GM23338 (cell line): Measurements from ENCODE around the gene AKR7A3. TPM values are rescaled to one million over a fixed set of nuclear protein-coding genes. Genes with fewer than 3 reads are reported as not detected.

Source experiments
- ATAC-seq: fragments of 200-7000 bp; cut with Tn5 transposase; 3 replicates; pipeline ENCODE4 v1.9.1; 2020
- DNase-seq: peaks from one replicate; pipeline ENCODE4 v3.0.0-alpha.2; 2015; ENCODE audit warnings: low spot score
- H2AFZ ChIP-seq: fragments of 200-600 bp; sonication (generic); 2 replicates; pipeline ENCODE4 v1.8.0; 2016; ENCODE audit warnings: antibody characterized with exemption, mild to moderate bottlenecking, moderate library complexity
- H3F3A ChIP-seq: fragments of 200-600 bp; sonication (generic); replicated peaks from 2 replicates; pipeline ENCODE4 v1.8.0; 2017; ENCODE audit warnings: antibody characterized with exemption, mixed run types, low read depth
- H3K27ac ChIP-seq: fragments of 200-600 bp; sonication (generic); 2 replicates; pipeline ENCODE4 v1.6.1; 2016; ENCODE audit warnings: low read depth
- H3K27me3 ChIP-seq: fragments of 200-600 bp; sonication (generic); 2 replicates; pipeline ENCODE4 v1.8.0; 2016; ENCODE audit warnings: mild to moderate bottlenecking, mixed run types, moderate library complexity; ENCODE audit not compliant: insufficient read depth
- H3K36me3 ChIP-seq: fragments of 200-600 bp; sonication (generic); 2 replicates; pipeline ENCODE4 v1.8.0; 2016; ENCODE audit warnings: mild to moderate bottlenecking; ENCODE audit not compliant: insufficient read depth
- H3K4me1 ChIP-seq: fragments of 200-600 bp; sonication (generic); 2 replicates; pipeline ENCODE4 v1.8.0; 2016; ENCODE audit warnings: mild to moderate bottlenecking, moderate library complexity; ENCODE audit not compliant: insufficient read depth
- H3K4me2 ChIP-seq: fragments of 200-600 bp; sonication (generic); 2 replicates; pipeline ENCODE4 v1.7.1; 2017; ENCODE audit warnings: mixed run types
- H3K4me3 ChIP-seq: fragments of 200-600 bp; sonication (generic); 2 replicates; pipeline ENCODE4 v1.6.1; 2016; ENCODE audit warnings: mixed run types
- H3K79me2 ChIP-seq: fragments of 200-600 bp; sonication (generic); replicated peaks from 2 replicates; pipeline ENCODE4 v1.8.0; 2017; ENCODE audit warnings: mild to moderate bottlenecking; ENCODE audit not compliant: insufficient read depth
- H3K9me2 ChIP-seq: fragments of 200-600 bp; sonication (generic); 2 replicates; pipeline ENCODE4 v1.8.0; 2017; ENCODE audit not compliant: insufficient read depth
- H4K20me1 ChIP-seq: fragments of 200-600 bp; sonication (generic); replicated peaks from 2 replicates; pipeline ENCODE4 v1.8.0; 2017; ENCODE audit warnings: mild to moderate bottlenecking; ENCODE audit not compliant: insufficient read depth
- H3K27ac Mint-ChIP-seq: 2 replicates; pipeline ENCODE4 v1.8.0; 2020; ENCODE audit warnings: inconsistent platforms, mild to moderate bottlenecking, moderate library complexity, mixed read lengths
- H3K27me3 Mint-ChIP-seq: 3 replicates; pipeline ENCODE4 v1.8.0; 2022; ENCODE audit warnings: low read depth, mild to moderate bottlenecking, moderate library complexity, mixed read lengths, inconsistent platforms; ENCODE audit not compliant: insufficient read depth, poor library complexity
- H3K36me3 Mint-ChIP-seq: 3 replicates; pipeline ENCODE4 v1.8.0; 2021; ENCODE audit warnings: low read depth, mild to moderate bottlenecking, inconsistent platforms, moderate library complexity, mixed read lengths
- H3K4me1 Mint-ChIP-seq: 3 replicates; pipeline ENCODE4 v1.8.0; 2020; ENCODE audit warnings: mild to moderate bottlenecking, inconsistent platforms, mixed read lengths
- H3K4me3 Mint-ChIP-seq: 3 replicates; pipeline ENCODE4 v1.8.0; 2021; ENCODE audit warnings: moderate library complexity, mild to moderate bottlenecking, inconsistent platforms, mixed read lengths
- H3K9me3 Mint-ChIP-seq: 3 replicates; pipeline ENCODE4 v1.8.0; 2020; ENCODE audit warnings: moderate library complexity, mild to moderate bottlenecking, inconsistent platforms, mixed read lengths
- CREB1 ChIP-seq: fragments of 250-450 bp; sonication (Bioruptor Pico); IDR thresholded peaks from 2 replicates; pipeline ENCODE4 v1.5.0; 2020; ENCODE audit warnings: low read depth, mild to moderate bottlenecking, moderate library complexity
- CTCF ChIP-seq, 2 experiments: fragments of 200-600 bp in 1 of 2; sonication (generic) in 1 of 2; conservative IDR thresholded peaks; 2 replicates each; pipeline versions ENCODE4 v1.5.1 to v1.6.1; 2016 to 2017; ENCODE audit warnings: antibody characterized with exemption in 2 of 2, low read depth in 2 of 2, mild to moderate bottlenecking in 2 of 2, moderate library complexity in 1 of 2
- JUNB ChIP-seq: IDR thresholded peaks from one replicate; pipeline ENCODE4 v1.6.1; 2016; ENCODE audit warnings: antibody characterized with exemption; ENCODE audit not compliant: unreplicated experiment
- ZNF114 ChIP-seq: fragments of 250-450 bp; sonication (Bioruptor Pico); IDR thresholded peaks from 2 replicates; pipeline ENCODE4 v1.5.0; 2020; ENCODE audit warnings: mild to moderate bottlenecking, moderate library complexity
- ZNF331 ChIP-seq: fragments of 250-450 bp; sonication (Bioruptor Pico); IDR thresholded peaks from 2 replicates; pipeline ENCODE4 v1.5.0; 2020; ENCODE audit warnings: low read depth, mild to moderate bottlenecking, moderate library complexity
- ZNF462 ChIP-seq: fragments of 250-450 bp; sonication (Bioruptor Pico); IDR thresholded peaks from 2 replicates; pipeline ENCODE4 v1.5.0; 2020; ENCODE audit warnings: mild to moderate bottlenecking, moderate library complexity
- polyA plus RNA-seq: library from polyadenylated mRNA; unstranded; fragments of >200 nt; fragmentation: Nextera tagmentation; extraction: Ambion mirVana; gene quantifications from 2 replicates; pipeline ENCODE4 v1.2.1, GENCODE V29; 2016
- total RNA-seq: library from RNA; depleted of rRNA; stranded (reverse); fragments of >200 nt; shearing (Covaris generic); gene quantifications from 2 replicates; pipeline ENCODE4 v1.2.3, GENCODE V29; 2014

Gene AKR7A3
- total and polyA plus RNA-seq, 2 experiments from 2014 or later = 0.14 to 0.86 TPM

GRCh38 chr1:19322481-19322880, 33.9 kb upstream of the AKR7A3 start (continued):
- TF ChIP-seq CTCF (conservative IDR thresholded peaks at IDR 0.05; ENCODE audit: low read depth in 2 of 2) (no peak), ZNF331 (no peak), CREB1 (CRISPR knock-in tag) (no peak)

- Mint-ChIP-seq H3K4me3 (no peak overlapping the region), H3K27me3 (peaks cover 5% of the 10 kb centered on the region), H3K9me3 (no peaks in the 10 kb centered on the region), H3K36me3 (peaks cover 22% of the 10 kb centered on the region), H3K4me1 (peaks cover 7% of the 10 kb centered on the region; the same call in 2 of the 3 replicates), H3K27ac (no peak overlapping the region)
- no peak for ATAC-seq
- Histone ChIP-seq H4K20me1 (no peaks in the 10 kb centered on the region), H3K4me1 (no peaks in the 10 kb centered on the region), H3K4me3 (no peak overlapping the region), H3K36me3 (no peaks in the 10 kb centered on the region; the same call in 1 of the 2 replicates), H3K27ac (no peak overlapping the region), H3K9me2 (no peaks in the 10 kb centered on the region), H3F3A (no peaks in the 10 kb centered on the region), H3K27me3 (no peaks in the 10 kb centered on the region), H2AFZ (no peak overlapping the region), H3K79me2 (no peaks in the 10 kb centered on the region), H3K4me2 (no peak overlapping the region)
- DNase-seq = no peak
- TF ChIP-seq ZNF114 (CRISPR knock-in tag) (no peak), JUNB (no peak), ZNF462 (CRISPR knock-in tag) (no peak)
These were observed 32.5 kb upstream of the AKR7A3 start for GRCh38 chr1:19321071-19321470.
